SH-SY5Y (cell line): ENCODE results near the gene KPTN.

Source experiments
- GATA2 ChIP-seq: IDR thresholded peaks from 2 replicates; pipeline ENCODE4 v1.6.1; 2011; ENCODE audit warnings: mild to moderate bottlenecking, low read depth, low read length
- GATA3 ChIP-seq: IDR thresholded peaks from 2 replicates; pipeline ENCODE4 v1.6.1; 2011; ENCODE audit warnings: low read depth, mild to moderate bottlenecking, low read length, moderate library complexity

Gene KPTN

GRCh38 chr19:47483800-47484690 lies at the start of gene KPTN:
TSS of gene KPTN (minus strand) at chr19:47484219. CDS start at chr19:47484160, 59 bp downstream.
- no peak for TF ChIP-seq GATA3
- no peak for TF ChIP-seq GATA2

GRCh38 chr19:47531640-47532387 lies 47.8 kb upstream of the KPTN start:
- TF ChIP-seq GATA3 (no peak), GATA2 (no peak)

GRCh38 chr19:47529018-47529742 lies 45.2 kb upstream of the KPTN start:
- TF ChIP-seq GATA3, result no peak
- no peak for TF ChIP-seq GATA2

GRCh38 chr19:47526798-47527197 lies 42.8 kb upstream of the KPTN start:
- TF ChIP-seq GATA3, result no peak
- TF ChIP-seq GATA2, result no peak

- TF ChIP-seq GATA2 (no peak), GATA3 (no peak)
Measured at GRCh38 chr19:47523473-47523872, 39.5 kb upstream of the KPTN start.

GRCh38 chr19:47521473-47522180 lies 37.6 kb upstream of the KPTN start:
- no peak for TF ChIP-seq GATA3
- no peak for TF ChIP-seq GATA2

GRCh38 chr19:47520839-47521238 lies 36.8 kb upstream of the KPTN start:
- TF ChIP-seq GATA3 (no peak), GATA2 (no peak)

- TF ChIP-seq GATA2 (no peak), GATA3 (no peak)
Measured at GRCh38 chr19:47520343-47520806, 36.4 kb upstream of the KPTN start.

GRCh38 chr19:47518854-47519253 lies 34.8 kb upstream of the KPTN start:
- TF ChIP-seq GATA2 (no peak), GATA3 (no peak)

GRCh38 chr19:47518139-47518538 lies 34.1 kb upstream of the KPTN start:
- TF ChIP-seq GATA3 (no peak), GATA2 (no peak)

- TF ChIP-seq GATA2, result no peak
- no peak for TF ChIP-seq GATA3
Measured at GRCh38 chr19:47514869-47515588, 31.0 kb upstream of the KPTN start, which contains the start of gene NAPA. TSS of gene NAPA (minus strand) at chr19:47515063. CDS start at chr19:47514940, 123 bp downstream.

- TF ChIP-seq GATA3 (no peak), GATA2 (no peak)
Measured at GRCh38 chr19:47514151-47514868, 30.3 kb upstream of the KPTN start.
